SK-N-SH (cell line): ENCODE measurements around the gene M6PR.

ENCODE experiments used
- EZH2phosphoT487 ChIP-seq: fragments of 200-600 bp; sonication (generic); IDR thresholded peaks from 2 replicates; pipeline ENCODE4 v1.6.1; 2017; ENCODE audit warnings: low read depth, mixed run types, mild to moderate bottlenecking, antibody characterized with exemption, moderate library complexity, borderline replicate concordance
- FOSL2 ChIP-seq: IDR thresholded peaks from 2 replicates; pipeline ENCODE4 v1.4.0; 2012; ENCODE audit warnings: low read depth, mild to moderate bottlenecking, moderate library complexity, borderline replicate concordance
- MXI1 ChIP-seq: IDR thresholded peaks from 2 replicates; pipeline ENCODE4 v1.6.1; 2012; ENCODE audit warnings: mild to moderate bottlenecking, low read depth, low read length, improper control_type of control experiment
- POLR2AphosphoS5 ChIP-seq: IDR thresholded peaks from 2 replicates; pipeline ENCODE4 v1.6.1; 2012; ENCODE audit warnings: low read depth, low read length
- RAD21 ChIP-seq: IDR thresholded peaks from 2 replicates; pipeline ENCODE4 v1.6.1; 2012; ENCODE audit warnings: mild to moderate bottlenecking, low read length
- USF1 ChIP-seq: IDR thresholded peaks from 2 replicates; pipeline ENCODE4 v1.4.0; 2012; ENCODE audit warnings: low read depth, borderline replicate concordance
- TF ChIP-seq, protein P1 (sequence below): fragments of 200-600 bp; sonication (generic); IDR thresholded peaks from 2 replicates; pipeline ENCODE4 v1.6.1; 2017; ENCODE audit warnings: antibody characterized with exemption, mild to moderate bottlenecking, moderate library complexity
- TF ChIP-seq, protein P2 (sequence below): IDR thresholded peaks from 2 replicates; pipeline ENCODE4 v1.4.0; 2012; ENCODE audit warnings: low read depth
- TF ChIP-seq, protein P3 (sequence below): fragments of 150-350 bp; IDR thresholded peaks from 2 replicates; pipeline ENCODE4 v1.6.1; 2017; ENCODE audit warnings: antibody characterized with exemption, low read length, low read depth, borderline replicate concordance

GRCh38 chr12:8950221-8950527 lies 729 bp upstream of the M6PR start:
- TF ChIP-seq, protein P1, sequence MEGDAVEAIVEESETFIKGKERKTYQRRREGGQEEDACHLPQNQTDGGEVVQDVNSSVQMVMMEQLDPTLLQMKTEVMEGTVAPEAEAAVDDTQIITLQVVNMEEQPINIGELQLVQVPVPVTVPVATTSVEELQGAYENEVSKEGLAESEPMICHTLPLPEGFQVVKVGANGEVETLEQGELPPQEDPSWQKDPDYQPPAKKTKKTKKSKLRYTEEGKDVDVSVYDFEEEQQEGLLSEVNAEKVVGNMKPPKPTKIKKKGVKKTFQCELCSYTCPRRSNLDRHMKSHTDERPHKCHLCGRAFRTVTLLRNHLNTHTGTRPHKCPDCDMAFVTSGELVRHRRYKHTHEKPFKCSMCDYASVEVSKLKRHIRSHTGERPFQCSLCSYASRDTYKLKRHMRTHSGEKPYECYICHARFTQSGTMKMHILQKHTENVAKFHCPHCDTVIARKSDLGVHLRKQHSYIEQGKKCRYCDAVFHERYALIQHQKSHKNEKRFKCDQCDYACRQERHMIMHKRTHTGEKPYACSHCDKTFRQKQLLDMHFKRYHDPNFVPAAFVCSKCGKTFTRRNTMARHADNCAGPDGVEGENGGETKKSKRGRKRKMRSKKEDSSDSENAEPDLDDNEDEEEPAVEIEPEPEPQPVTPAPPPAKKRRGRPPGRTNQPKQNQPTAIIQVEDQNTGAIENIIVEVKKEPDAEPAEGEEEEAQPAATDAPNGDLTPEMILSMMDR: no peak
- TF ChIP-seq MXI1 (no peak), EZH2phosphoT487 (no peak), USF1 (no peak), FOSL2 (no peak), POLR2AphosphoS5 (no peak), RAD21 (no peak)
- TF ChIP-seq, protein P2, sequence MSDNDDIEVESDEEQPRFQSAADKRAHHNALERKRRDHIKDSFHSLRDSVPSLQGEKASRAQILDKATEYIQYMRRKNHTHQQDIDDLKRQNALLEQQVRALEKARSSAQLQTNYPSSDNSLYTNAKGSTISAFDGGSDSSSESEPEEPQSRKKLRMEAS: no peak
- TF ChIP-seq, protein P3, sequence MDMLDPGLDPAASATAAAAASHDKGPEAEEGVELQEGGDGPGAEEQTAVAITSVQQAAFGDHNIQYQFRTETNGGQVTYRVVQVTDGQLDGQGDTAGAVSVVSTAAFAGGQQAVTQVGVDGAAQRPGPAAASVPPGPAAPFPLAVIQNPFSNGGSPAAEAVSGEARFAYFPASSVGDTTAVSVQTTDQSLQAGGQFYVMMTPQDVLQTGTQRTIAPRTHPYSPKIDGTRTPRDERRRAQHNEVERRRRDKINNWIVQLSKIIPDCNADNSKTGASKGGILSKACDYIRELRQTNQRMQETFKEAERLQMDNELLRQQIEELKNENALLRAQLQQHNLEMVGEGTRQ: no peak
